ENCODE results near the gene ERICH3.

- TF ChIP-seq CTCF (conservative IDR thresholded peaks at IDR 0.05) = no peak
- TF ChIP-seq EZH2 (IDR thresholded peaks at IDR 0.05; ENCODE audit: low read depth) = no peak
These were observed 20.9 kb downstream of the ERICH3 start for GRCh38 chr1:74652711-74653139.
